ENCODE measurements around the gene THRSP.

The THRSP gene

DNA sequence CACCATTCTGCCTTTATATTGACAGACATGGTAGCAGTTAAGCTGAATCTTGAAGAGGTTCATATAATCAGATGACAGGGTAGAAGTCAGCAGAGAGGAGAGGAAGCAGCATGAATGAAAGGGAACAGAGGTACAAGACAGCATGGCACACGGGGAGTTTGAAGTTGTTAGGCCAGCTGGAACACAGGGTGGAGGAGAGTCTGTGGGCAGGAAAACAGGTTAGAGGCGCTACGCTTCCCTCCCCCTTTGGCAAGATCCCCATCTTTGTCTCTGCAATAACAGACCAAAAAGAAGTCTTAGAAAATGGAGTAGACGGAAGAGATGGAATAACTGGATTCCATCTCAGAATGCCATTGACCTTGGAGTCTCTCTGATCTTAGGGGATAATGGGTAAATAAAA, 36.0 kb downstream of the THRSP start:
- no peak overlapping the region for H3K4me3 ChIP-seq (ENCODE audit: low read depth, low read length)
- DNase-seq (ENCODE audit: low read depth) = no peak
- TF ChIP-seq, protein P1, sequence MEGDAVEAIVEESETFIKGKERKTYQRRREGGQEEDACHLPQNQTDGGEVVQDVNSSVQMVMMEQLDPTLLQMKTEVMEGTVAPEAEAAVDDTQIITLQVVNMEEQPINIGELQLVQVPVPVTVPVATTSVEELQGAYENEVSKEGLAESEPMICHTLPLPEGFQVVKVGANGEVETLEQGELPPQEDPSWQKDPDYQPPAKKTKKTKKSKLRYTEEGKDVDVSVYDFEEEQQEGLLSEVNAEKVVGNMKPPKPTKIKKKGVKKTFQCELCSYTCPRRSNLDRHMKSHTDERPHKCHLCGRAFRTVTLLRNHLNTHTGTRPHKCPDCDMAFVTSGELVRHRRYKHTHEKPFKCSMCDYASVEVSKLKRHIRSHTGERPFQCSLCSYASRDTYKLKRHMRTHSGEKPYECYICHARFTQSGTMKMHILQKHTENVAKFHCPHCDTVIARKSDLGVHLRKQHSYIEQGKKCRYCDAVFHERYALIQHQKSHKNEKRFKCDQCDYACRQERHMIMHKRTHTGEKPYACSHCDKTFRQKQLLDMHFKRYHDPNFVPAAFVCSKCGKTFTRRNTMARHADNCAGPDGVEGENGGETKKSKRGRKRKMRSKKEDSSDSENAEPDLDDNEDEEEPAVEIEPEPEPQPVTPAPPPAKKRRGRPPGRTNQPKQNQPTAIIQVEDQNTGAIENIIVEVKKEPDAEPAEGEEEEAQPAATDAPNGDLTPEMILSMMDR (IDR thresholded peaks at IDR 0.05; ENCODE audit: low read depth, low read length, missing control alignments) = no peak

DNA sequence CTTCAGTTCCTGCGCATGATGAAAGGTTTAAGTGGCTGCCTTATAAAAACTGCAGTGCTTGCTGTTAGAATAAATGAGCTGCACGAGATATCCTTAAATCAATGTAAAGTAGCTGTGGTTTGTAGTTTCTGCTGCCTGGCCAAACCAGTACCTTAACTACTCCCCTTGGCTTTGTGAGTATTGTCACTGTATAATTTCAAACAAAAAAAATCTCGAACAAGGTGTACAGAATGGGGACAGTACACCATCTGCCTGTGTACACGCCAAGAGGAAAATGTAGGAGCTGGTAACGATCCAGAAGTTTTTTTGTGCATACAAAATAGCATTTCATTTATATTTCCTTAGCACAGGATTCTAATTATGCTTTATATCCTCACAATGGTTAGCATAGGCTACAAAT, 36.6 kb downstream of the THRSP start:
- TF ChIP-seq, protein P1 (IDR thresholded peaks at IDR 0.05; ENCODE audit: low read depth, low read length, missing control alignments) = no peak
- DNase-seq (ENCODE audit: low read depth) = no peak
- H3K4me3 ChIP-seq (ENCODE audit: low read depth, low read length) = no peak overlapping the region

- no peak overlapping the region for H3K4me3 ChIP-seq (ENCODE audit: low read depth, low read length)
- TF ChIP-seq, protein P1 (IDR thresholded peaks at IDR 0.05; ENCODE audit: low read depth, low read length, missing control alignments) = no peak
- no peak for DNase-seq (ENCODE audit: low read depth)
Observed at GRCh38 chr11:78100676-78101472, 37.2 kb downstream of the THRSP start.

DNA sequence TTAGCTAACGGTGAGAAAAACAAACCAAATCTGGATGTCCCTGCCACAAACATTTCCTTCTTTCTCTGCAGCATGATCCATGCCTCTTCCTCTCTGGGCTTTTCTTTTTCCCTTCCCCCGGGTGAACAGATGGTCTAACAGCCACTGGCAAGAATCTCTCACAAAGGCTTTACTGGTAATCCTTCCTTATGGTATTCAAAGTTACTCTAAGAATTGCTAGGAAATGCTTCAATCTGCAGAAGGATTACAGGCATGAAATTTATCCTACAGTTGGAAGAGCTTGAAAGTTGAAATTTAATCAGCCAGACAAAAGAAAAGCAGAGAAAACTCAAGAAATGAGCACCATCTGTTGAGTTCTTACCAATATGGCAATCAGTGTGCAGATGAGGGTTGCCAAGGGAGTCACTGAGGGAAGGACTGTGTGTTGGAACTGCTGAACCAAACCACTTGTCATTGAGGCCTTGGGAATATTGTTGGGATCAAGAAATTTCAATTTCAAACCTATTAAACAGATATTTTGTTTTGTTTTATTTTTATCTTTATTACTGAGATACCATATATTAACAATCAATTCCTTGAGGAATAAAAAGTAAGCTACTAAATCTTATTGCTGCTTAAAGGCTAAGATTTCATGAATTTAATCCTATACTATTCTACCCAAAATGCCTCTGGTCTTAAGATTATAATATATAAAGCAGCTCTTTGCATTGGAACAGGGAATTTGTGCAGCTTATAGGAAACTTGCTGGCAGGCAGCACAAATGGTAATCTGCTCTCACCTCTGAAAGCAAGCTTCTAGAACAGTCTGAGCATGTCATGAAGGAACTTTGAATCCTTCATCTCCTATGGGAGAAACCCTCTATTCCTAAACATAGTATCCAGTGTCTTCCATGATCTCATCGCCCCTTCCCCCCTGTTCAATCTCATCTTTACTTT, 45.7 kb downstream of the THRSP start:
- no peak for DNase-seq (ENCODE audit: low read depth)
- H3K4me3 ChIP-seq (ENCODE audit: low read depth, low read length) = no peak overlapping the region
- TF ChIP-seq, protein P1 (IDR thresholded peaks at IDR 0.05; ENCODE audit: low read depth, low read length, missing control alignments) = no peak

- TF ChIP-seq, protein P1 (IDR thresholded peaks at IDR 0.05; ENCODE audit: low read depth, low read length, missing control alignments) = no peak
Observed at GRCh38 chr11:78110351-78110750, 46.7 kb downstream of the THRSP start.

GRCh38 chr11:78110830-78111229, 47.2 kb downstream of the THRSP start:
- TF ChIP-seq, protein P1 (IDR thresholded peaks at IDR 0.05; ENCODE audit: low read depth, low read length, missing control alignments) = no peak
- DNase-seq (ENCODE audit: low read depth) = no peak

More at GRCh38 chr11:78110351-78110750, 46.7 kb downstream of the THRSP start:
- DNase-seq (ENCODE audit: low read depth) = no peak
- H3K4me3 ChIP-seq (ENCODE audit: low read depth, low read length) = no peak overlapping the region

More at GRCh38 chr11:78110830-78111229, 47.2 kb downstream of the THRSP start:
- no peak overlapping the region for H3K4me3 ChIP-seq (ENCODE audit: low read depth, low read length)

Data from GM12864 (cell line).